ENCODE data around the gene ISYNA1.

DNA sequence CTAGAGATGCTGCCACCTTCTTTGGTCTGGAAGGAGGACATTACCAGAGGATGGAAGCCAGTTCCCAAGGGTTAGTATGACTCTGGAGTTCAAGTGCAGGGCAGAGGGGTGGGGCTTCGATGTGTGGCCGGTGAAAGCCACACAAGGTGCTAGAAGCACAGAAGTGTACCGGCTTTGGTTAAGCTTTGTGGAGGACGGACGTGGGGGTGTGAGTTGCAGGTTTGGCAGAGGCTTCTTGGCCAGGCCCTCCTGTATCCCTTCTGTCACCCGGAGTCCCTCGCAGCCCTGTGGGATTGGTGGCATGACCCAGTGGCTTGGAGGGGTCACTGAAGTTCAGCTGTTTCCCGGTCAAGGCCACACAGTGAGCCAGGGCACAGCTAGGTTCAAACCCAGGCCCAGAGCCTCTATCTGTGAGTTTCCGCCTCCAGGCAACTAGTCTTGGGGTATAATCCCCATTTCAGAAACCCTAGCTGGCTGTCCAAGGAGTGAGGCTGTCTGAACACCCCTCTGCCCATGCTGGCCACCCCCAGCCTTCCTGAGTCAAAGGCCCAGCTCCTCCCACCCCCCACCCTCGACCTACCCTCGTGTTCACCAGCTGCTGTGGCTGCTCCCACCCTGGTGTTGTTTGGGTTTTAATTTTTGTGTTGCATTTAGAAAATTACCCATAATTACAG, 23.3 kb downstream of the ISYNA1 start:
- TF ChIP-seq, protein P1, sequence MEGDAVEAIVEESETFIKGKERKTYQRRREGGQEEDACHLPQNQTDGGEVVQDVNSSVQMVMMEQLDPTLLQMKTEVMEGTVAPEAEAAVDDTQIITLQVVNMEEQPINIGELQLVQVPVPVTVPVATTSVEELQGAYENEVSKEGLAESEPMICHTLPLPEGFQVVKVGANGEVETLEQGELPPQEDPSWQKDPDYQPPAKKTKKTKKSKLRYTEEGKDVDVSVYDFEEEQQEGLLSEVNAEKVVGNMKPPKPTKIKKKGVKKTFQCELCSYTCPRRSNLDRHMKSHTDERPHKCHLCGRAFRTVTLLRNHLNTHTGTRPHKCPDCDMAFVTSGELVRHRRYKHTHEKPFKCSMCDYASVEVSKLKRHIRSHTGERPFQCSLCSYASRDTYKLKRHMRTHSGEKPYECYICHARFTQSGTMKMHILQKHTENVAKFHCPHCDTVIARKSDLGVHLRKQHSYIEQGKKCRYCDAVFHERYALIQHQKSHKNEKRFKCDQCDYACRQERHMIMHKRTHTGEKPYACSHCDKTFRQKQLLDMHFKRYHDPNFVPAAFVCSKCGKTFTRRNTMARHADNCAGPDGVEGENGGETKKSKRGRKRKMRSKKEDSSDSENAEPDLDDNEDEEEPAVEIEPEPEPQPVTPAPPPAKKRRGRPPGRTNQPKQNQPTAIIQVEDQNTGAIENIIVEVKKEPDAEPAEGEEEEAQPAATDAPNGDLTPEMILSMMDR (IDR thresholded peaks at IDR 0.05 in 8 of 11, conservative IDR thresholded peaks at IDR 0.05 in 3 of 11) = no peak
- no peak for TF ChIP-seq POLR2AphosphoS5 (IDR thresholded peaks at IDR 0.05)
